ENCODE measurements around the gene GPR157.

Gene GPR157

DNA sequence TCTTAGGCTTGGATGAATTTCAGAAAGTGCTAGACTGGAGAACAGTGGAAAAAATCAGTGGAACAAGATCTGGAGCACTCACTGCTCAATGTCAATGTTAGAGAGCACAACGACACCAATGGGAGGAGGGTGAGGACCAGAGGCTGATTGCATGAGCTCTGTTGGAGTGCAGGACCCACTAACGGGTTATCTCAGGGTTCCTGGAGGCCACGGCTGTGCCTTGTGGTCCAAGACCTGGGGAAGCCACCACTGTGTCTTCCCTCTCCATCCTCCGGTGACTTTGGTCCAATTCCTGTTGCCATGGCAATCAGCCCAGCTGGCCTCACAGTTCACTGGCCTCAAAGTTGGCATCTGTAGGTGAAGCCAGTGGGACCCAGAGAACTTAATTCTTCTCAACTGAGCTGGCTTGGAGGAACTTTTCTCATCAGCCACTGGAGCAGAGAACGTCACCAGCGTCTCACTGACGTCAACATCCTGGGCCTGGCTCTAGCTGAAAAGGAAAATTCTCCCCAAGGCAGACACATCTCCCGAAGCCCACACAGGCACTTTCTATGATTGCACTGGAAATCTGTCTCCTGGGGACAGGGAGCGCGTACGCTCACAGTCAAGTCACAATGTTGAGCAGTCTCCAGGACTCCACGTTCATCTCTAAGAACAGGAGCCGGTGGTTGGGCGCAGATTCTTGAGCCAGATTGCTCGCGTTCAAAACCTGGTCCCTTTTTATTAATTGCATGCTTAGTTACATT, 21.9 kb upstream of the GPR157 start:
- H3K27me3 ChIP-seq (ENCODE audit: insufficient read depth, low read depth), result no peaks in the 10 kb centered on the region
- H4K20me1 ChIP-seq (ENCODE audit: insufficient read depth), result no peaks in the 10 kb centered on the region
- TF ChIP-seq CTCF (conservative IDR thresholded peaks at IDR 0.05; ENCODE audit: low read depth, low read length), result no peak
- no peak overlapping the region for H3K4me3 ChIP-seq (IDR thresholded peaks at IDR 0.05; ENCODE audit: insufficient read depth, low read depth, low read length)
- H3K4me1 ChIP-seq (ENCODE audit: low read depth, poor library complexity, severe bottlenecking), result no peaks in the 10 kb centered on the region
- no peak overlapping the region for H2AFZ ChIP-seq (ENCODE audit: low read depth)
- no peaks in the 10 kb centered on the region for H3K36me3 ChIP-seq (ENCODE audit: insufficient read depth)
- no peak overlapping the region for H3K4me2 ChIP-seq
- H3K9ac ChIP-seq, result no peak overlapping the region
- no peaks in the 10 kb centered on the region for H3K79me2 ChIP-seq (ENCODE audit: insufficient read depth, low read depth)
- no peak overlapping the region for H3K27ac ChIP-seq

GRCh38 chr1:9149837-9150581, 21.1 kb upstream of the GPR157 start:
- no peak overlapping the region for H3K4me3 ChIP-seq (IDR thresholded peaks at IDR 0.05; ENCODE audit: insufficient read depth, low read depth, low read length)
- H2AFZ ChIP-seq (ENCODE audit: low read depth), result no peak overlapping the region
- H3K4me2 ChIP-seq, result no peak overlapping the region
- no peaks in the 10 kb centered on the region for H4K20me1 ChIP-seq (ENCODE audit: insufficient read depth)
- H3K36me3 ChIP-seq (ENCODE audit: insufficient read depth), result no peaks in the 10 kb centered on the region
- H3K79me2 ChIP-seq (ENCODE audit: insufficient read depth, low read depth), result no peaks in the 10 kb centered on the region
- no peaks in the 10 kb centered on the region for H3K27me3 ChIP-seq (ENCODE audit: insufficient read depth, low read depth)
- H3K27ac ChIP-seq, result no peak overlapping the region
- TF ChIP-seq CTCF (conservative IDR thresholded peaks at IDR 0.05; ENCODE audit: low read depth, low read length), result no peak
- H3K9ac ChIP-seq, result no peak overlapping the region
- no peaks in the 10 kb centered on the region for H3K4me1 ChIP-seq (ENCODE audit: low read depth, poor library complexity, severe bottlenecking)

DNA sequence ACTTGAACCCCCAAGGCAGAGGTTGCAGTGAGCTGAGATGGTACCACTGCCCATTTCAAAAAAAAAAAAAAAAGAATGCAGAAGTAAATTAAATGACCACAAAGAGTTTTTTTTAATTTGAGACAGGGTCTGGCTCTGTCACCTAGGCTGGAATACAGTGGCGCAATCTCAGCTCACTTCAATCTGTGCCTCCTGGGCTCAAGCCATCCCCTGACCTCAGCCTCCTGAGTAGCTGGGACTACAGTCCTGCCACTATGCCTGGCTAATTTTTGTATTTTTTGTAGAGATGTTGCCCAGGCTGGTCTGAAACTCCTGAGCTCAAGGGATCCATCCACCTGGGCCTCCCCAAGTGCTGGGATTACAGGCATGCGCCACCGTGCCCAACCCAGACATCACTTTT, 20.2 kb upstream of the GPR157 start:
- no peak overlapping the region for H3K4me2 ChIP-seq

DNA sequence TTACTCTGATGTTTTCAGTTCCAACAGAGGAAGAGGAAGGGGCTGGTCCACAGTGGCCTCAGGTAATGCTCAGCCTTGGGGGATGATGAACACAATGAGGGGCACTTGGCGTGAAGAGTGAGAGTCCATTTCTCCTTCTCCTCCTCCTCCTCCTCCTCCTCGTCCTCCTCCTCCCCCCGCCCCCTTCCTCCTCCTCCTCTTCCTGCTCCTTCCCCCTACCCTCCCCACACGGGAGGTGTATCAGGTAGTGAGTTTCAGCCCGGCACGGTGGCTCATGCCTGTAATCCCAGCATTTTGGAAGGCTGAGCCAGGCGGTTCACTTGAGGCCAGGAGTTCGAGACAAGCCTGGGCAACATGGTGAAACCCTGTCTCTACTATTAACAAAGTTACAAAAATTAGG, 17.3 kb upstream of the GPR157 start:
- Histone ChIP-seq H3K27me3 (ENCODE audit: insufficient read depth, low read depth) (no peaks in the 10 kb centered on the region), H3K79me2 (ENCODE audit: insufficient read depth, low read depth) (no peaks in the 10 kb centered on the region), H2AFZ (ENCODE audit: low read depth) (no peak overlapping the region), H3K4me2 (no peak overlapping the region), H3K4me3 (IDR thresholded peaks at IDR 0.05; ENCODE audit: insufficient read depth, low read depth, low read length) (no peak overlapping the region), H4K20me1 (ENCODE audit: insufficient read depth) (no peaks in the 10 kb centered on the region), H3K27ac (no peak overlapping the region), H3K36me3 (ENCODE audit: insufficient read depth) (no peaks in the 10 kb centered on the region), H3K4me1 (ENCODE audit: low read depth, poor library complexity, severe bottlenecking) (no peaks in the 10 kb centered on the region), H3K9ac (no peak overlapping the region)
- no peak for TF ChIP-seq CTCF (conservative IDR thresholded peaks at IDR 0.05; ENCODE audit: low read depth, low read length)

More for the DNA sequence above, 20.2 kb upstream of the GPR157 start:
- Histone ChIP-seq H3K27ac (no peak overlapping the region), H3K36me3 (ENCODE audit: insufficient read depth) (no peaks in the 10 kb centered on the region), H3K4me1 (ENCODE audit: low read depth, poor library complexity, severe bottlenecking) (no peaks in the 10 kb centered on the region), H3K9ac (no peak overlapping the region), H3K79me2 (ENCODE audit: insufficient read depth, low read depth) (no peaks in the 10 kb centered on the region), H3K27me3 (ENCODE audit: insufficient read depth, low read depth) (no peaks in the 10 kb centered on the region), H4K20me1 (ENCODE audit: insufficient read depth) (no peaks in the 10 kb centered on the region), H2AFZ (ENCODE audit: low read depth) (no peak overlapping the region), H3K4me3 (IDR thresholded peaks at IDR 0.05; ENCODE audit: insufficient read depth, low read depth, low read length) (no peak overlapping the region)
- no peak for TF ChIP-seq CTCF (conservative IDR thresholded peaks at IDR 0.05; ENCODE audit: low read depth, low read length)
